22Rv1 (cell line): ENCODE measurements around the gene SF3B2.

Experiments used
- H3K27ac ChIP-seq: fragments of 450-650 bp; 2 replicates; pipeline ENCODE4 v1.5.1; 2017
- ZFX ChIP-seq: fragments of 450-650 bp; IDR thresholded peaks from 2 replicates; pipeline ENCODE4 v1.6.1; 2017; ENCODE audit warnings: antibody characterized with exemption, borderline replicate concordance
- TF ChIP-seq, protein P1 (sequence below): fragments of 450-650 bp; IDR thresholded peaks from 2 replicates; pipeline ENCODE4 v1.5.1; 2017; ENCODE audit warnings: mild to moderate bottlenecking

SF3B2 gene

DNA sequence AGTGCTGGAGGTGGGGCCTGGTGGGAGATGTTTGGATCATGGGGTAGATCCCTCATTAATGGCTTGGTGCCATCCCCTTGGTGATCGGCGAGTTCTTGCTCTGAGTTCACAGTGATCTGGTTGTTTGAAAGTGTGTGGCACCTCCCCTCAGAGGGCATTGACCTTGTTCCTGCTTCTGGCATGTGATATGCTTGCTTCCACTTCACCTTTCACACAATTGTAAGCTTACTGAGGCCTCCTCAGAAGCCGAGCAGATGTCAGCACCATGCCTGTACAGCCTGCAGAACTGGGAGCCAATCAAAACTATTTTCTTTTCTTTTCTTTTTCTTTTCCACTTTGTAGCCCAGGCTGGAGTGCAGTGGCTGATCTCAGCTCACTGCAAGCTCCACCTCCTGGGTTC is 14.8 kb upstream of the SF3B2 start:
- no peak for TF ChIP-seq ZFX
- TF ChIP-seq, protein P1, sequence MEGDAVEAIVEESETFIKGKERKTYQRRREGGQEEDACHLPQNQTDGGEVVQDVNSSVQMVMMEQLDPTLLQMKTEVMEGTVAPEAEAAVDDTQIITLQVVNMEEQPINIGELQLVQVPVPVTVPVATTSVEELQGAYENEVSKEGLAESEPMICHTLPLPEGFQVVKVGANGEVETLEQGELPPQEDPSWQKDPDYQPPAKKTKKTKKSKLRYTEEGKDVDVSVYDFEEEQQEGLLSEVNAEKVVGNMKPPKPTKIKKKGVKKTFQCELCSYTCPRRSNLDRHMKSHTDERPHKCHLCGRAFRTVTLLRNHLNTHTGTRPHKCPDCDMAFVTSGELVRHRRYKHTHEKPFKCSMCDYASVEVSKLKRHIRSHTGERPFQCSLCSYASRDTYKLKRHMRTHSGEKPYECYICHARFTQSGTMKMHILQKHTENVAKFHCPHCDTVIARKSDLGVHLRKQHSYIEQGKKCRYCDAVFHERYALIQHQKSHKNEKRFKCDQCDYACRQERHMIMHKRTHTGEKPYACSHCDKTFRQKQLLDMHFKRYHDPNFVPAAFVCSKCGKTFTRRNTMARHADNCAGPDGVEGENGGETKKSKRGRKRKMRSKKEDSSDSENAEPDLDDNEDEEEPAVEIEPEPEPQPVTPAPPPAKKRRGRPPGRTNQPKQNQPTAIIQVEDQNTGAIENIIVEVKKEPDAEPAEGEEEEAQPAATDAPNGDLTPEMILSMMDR = no peak
- no peak overlapping the region for H3K27ac ChIP-seq

DNA sequence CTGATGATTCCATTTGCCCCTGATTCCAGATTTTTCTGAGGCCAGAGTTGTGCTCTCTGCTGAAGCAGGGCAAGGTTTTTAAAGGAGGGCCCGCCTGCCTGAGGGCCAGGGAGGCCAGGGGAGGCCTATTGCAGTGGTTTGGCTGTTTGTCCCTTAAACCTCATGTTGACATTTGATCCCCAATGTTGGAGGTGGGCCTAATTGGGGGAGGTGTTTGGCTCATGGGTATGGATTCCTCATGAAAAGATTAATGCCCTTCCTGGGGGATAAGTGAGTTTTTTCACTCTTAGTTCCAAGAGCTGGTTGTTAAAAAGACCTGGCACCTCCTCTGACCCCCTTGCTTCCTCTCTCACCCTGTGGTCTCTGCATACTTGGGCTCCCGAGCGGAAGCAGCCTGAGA is 12.4 kb upstream of the SF3B2 start:
- H3K27ac ChIP-seq = no peak overlapping the region
- no peak for TF ChIP-seq ZFX
- TF ChIP-seq, protein P1 = no peak

DNA sequence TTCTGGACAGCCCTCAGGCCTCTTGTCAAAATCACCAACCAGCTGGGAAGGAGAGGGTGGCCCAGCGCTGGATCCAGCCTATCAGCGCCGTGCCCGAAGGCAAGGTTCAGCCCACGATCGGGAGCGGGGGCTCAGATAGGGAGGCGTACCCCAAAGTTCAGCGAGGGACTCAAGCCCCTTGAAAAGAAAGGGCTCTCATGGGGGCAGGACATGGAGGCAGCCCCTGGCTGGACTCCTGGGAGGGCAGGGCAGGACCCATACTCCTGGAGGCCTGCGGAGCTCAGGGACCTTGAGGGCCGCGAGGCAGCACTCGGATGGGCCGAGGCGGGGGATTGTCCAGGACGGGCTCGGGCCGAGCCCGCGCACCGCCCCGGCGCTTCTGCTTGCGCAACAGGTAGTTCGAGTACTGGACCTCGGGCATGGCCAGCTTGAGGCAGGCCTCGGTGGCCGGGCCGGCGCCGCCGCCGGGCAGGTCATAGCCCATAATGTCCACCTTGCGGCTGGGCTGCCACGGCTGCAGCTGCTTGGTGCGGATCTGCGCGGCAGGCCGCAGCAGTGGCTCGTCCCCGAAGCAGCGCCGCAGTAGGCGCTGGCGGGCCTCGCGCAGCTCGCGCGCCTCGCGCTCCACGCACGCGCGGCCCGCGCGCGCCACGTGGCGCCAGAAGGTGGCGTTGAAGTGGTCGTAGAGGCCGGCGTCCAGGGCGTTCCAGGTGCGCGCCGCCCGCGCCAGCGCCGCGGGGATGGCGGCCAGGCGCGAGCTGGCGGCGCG is 9.8 kb upstream of the SF3B2 start:
- no peak overlapping the region for H3K27ac ChIP-seq
- TF ChIP-seq, protein P1 = no peak
- TF ChIP-seq ZFX = no peak

DNA sequence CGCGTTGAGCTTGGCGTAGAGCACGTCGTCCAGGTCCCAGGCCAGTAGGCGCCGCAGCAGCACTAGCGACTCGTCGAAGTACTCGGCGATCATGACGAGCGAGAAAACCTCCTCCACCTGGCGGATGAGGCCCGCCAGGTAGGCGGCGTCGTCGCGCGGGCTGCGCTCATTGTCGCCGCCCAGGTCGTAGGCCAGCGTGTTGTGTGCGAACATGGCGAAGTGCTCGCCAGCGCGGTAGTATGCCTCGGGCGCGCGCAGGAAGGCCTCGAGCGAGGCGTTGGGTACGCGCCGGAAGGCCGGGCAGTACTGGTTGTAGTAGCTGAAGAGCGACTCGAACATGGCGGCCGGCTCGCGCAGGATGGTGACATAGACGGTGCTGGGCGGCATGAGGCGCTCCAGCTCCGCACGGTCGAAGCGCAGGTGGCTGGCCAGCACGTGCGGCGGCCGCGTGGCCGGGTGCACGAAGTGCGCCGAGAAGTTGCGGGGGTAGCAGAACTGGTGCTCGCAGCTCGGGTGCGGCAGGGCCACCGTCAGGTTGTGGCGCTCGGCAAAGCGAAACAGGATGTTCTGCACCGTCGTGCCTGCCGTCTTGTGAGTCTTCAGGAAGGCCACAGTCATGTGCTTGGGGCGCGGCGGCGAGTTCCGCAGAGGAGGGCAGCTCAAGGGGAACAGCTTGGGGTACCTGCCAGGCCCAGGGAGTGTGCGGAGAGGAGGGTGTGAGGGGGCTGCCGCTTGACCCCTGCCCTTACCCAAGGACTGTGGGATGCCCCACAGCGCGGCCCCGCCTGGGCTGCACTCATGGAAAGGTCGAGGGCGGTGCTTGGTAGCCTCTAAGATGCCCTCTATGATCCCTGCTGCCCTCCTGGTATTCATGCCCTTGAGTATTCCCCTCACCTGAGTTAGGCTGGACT is 8.9 kb upstream of the SF3B2 start:
- TF ChIP-seq, protein P1 = no peak
- no peak for TF ChIP-seq ZFX
- H3K27ac ChIP-seq = no peak overlapping the region

DNA sequence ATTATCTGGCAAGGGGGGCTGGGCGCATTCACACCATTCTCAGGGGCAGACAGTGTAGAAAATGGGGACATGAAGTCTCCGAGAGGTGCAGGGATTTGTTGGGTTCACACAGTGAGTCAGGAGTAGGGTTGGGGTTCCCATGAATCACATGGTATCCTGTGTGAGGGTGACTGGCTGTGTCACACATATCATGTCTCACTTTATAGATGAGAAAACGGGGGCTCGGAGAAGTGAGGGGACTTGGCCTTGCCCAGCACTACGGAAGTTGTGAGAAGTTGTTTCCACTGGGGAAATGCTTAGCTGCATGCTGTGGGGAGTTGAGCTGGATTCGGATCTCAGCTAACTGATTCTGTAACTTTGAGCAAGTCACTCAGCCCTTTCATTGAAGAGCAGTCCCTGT is 7.4 kb upstream of the SF3B2 start:
- no peak overlapping the region for H3K27ac ChIP-seq
- TF ChIP-seq, protein P1 = no peak
- TF ChIP-seq ZFX = no peak

DNA sequence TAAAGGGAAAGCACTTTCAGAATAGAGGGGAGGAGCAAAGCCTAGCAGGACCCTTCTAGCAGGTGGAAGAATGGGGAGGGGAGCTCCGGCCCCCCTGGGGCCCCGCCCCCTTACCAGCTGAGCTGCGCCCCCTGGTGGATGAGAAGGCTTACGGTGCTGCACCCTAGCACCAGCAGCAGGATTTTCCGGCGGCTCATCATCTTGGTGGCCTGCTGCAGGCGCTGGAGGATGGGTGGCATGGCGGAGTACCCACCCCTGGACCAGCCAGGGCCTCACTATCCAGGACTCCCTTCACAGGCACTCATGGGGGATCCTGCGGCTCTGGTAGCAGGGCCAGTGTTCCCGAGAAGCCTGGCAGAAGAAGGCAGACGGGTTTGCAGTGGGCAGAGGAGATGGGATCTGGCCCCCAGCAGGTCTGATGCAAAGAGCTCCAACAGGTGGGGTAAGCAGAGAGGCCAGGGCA is 7.0 kb upstream of the SF3B2 start:
- H3K27ac ChIP-seq = no peak overlapping the region

More for the DNA sequence above, 7.0 kb upstream of the SF3B2 start:
- TF ChIP-seq, protein P1 = peak; percentile 96
- no peak for TF ChIP-seq ZFX
